Posterior vena cava (tissue), 2 donors: ENCODE measurements around the gene HIVEP1. TPM values are rescaled to one million over a fixed set of nuclear protein-coding genes. Genes with fewer than 3 reads are reported as not detected.

Experiments used
- DNase-seq: peaks from one replicate; pipeline ENCODE4 v3.0.0-alpha.2; 2020; ENCODE audit warnings: low spot score
- intact Hi-C, 2 donors: fragments of 100-400 bp; cut with DNase I; formaldehyde crosslinking; loops; one replicate each; pipeline versions ENCODE4 v1.14.1 to v1.14.2; 2022 to 2023
- total RNA-seq, 2 donors: library from RNA; stranded (reverse); fragmentation: NEBNext Ultra II Directional; extraction: Animal tissue kit (Norgen Biotek cat#: 25700); gene quantifications; one replicate each; pipeline ENCODE4 v1.2.1, GENCODE V29; 2021
- donor health status: DM: yes; HTN: yes; CAD: no.
- donor health status: DM: yes; HTN: yes; CAD: no.

The HIVEP1 gene
- total RNA-seq, 2 donors from 2014 or later, result 29.0 to 35.2 TPM

DNA sequence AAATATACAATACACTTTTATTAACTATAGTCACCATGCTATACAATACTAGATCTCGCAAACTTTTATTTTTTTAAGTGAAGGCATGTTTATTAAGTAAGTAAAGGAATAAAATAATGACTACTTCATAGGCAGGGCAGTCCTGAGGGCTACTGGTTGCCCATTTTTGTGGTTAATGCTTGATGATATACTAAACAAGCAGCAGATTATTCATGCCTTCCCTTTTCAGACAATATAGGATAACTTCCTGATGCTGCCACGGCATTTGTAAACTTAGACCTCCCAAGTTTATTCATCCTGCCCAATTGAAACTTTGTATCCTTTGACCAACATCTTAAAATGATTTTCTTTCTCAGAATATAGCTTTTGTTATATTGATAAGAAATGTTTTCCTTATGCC is 24.7 kb upstream of the HIVEP1 start:
- intact Hi-C loops, result no loop called here
- no peak for DNase-seq

DNA sequence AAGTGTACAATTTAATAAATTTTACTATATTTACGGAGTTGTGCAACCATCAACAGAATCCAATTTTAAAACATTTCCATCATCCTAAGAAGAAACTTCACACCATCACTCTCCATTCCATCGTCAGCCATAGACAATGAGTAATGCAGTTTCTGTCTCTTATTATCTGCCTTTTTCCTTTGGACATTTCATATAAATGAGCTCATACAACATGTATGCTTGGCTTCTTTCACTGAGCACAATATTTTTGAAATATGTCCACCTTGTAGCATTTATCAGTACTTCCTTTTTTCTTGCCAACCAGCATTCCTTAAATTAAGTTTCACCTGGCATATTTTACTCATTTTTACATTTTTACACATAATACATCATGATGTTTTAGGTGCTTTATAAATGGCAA is 22.7 kb upstream of the HIVEP1 start:
- intact Hi-C loops, result no loop called here
- no peak for DNase-seq

DNA sequence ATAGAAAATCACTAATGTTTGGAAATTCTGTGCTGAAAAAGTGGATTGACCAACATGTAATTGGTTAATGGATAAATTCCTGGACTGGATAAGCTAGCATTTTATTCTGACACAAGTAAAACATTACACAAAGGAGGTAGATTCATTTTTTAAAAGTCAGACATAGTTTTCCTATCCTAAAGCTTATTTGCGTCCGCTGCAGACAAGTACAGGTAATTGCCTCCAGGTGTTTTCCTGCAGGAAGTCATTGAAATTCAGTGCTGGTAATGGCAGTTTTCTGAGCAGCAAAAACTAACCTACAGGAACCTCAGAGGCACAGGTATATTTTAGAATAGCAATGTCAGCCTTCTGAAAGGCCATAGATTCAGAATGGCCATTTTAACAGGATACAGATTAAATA is 20.0 kb upstream of the HIVEP1 start:
- no peak for DNase-seq
- intact Hi-C loops, result no loop called here

DNA sequence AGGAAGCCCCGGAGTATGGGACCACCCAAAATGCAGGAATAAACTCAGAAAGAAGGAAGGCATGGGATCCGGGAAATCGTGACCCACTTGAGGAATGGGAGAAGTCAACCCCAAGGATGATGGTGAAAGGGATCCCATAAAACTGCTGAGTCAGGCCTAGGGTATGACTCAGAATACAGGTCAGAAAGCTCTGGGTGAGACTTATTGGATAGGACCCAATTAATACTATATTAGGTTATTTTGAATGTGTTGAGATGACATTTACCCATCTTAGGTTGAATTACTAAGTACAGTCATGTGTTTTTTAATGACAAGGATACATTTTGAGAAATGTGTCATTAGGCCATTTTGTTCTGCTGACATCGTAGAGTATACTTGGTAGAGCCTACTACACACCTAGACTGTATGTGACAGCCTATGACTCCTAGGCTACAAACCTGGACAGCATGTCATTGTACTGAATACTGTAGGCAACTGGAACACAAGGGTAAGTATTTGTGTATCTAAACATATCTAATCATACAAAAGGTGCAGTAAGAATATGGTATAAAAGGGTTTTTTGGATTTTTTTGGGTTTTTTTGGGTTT is 17.1 kb upstream of the HIVEP1 start:
- intact Hi-C loops, result no loop called here

DNA sequence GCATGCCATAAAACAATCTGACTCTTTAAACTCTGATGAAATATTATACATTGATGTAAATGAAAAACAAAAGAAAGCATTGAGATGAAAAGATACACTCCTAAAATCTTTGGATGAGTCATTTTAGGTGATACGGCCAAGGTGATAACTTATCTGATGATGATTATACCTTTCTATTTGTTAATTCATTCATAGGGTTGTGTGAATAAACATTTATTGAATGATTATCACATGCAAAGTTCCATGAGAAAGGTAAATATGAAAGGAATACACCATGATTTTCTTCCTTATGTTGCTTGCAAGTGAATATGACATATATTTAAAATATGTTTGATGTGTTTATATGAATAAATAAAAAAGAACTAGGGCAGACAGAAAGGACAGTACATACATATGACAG is 15.4 kb upstream of the HIVEP1 start:
- intact Hi-C loops, result no loop called here
- DNase-seq, result no peak

More for the DNA sequence above, 17.1 kb upstream of the HIVEP1 start:
- no peak for DNase-seq

DNA sequence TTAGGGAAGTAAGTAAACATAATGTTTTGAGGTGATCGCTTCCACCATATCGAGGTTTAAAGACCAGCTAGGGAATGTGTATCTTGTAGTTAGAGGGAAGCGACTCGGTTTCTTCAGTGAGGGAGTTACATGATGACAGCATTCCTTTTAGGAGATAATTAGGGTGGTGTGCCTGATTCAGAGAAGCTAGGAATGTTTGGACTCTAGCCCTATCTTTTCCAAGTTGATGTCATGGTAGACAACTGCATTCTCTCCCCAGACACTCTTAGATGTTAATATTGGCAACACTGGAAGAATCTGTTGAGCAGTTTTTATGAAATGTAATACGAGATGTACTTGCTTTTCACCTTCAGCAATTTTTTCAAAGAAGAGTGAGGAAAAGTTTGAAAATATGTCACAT is 12.9 kb upstream of the HIVEP1 start:
- DNase-seq, result no peak
- intact Hi-C loops, result no loop called here

DNA sequence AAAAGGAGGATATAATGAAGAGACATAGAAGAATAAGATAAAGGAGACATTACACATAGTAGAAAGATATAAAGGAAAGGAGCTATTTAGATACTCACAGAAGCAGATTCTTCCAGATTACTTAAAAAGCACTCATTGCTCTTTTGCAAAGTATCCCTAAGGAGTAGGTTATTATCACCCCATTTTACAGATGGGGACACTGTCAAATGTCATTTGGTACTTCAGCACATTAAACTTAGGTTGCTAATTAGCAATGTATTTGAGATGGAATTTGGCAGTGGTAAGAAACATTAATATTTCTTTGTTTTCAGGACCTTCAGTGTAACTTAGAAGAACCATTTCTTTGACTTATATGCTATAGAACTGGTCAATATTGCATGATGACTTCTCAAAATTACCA is 11.9 kb upstream of the HIVEP1 start:
- DNase-seq, result no peak
- intact Hi-C loops, result no loop called here

DNA sequence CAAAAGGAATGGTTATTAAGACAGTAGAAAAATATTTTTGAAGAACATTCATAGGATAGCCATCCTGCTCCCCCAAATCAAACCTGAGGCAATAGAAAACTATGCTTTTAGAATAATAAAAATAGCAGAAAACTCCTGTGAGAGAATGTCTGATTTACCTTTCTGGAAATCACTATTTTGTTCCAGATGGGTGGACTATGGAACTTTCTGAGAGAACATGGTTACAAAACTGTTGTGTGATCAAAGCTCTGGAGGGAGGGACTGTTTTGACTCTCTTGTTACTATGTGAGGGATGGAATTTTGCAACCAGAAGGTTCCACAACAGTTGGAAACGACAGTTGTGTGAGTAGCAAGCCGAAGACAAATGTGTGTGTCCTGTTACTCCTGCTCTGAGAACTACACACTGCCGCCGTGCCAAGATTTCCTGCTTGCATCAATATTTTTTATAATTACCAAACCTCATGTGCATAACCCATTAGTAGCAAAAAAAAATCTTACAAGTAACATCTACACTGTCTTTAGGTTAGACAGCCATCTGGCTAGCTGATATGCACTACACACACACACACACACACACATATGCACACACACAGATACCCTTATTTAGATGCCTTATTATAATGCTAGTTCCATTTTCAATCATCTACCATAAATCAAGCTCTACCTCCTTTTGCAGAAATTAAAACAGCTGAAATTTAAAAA is 11.0 kb upstream of the HIVEP1 start:
- intact Hi-C loops, result no loop called here
- DNase-seq, result peak; percentile 85

DNA sequence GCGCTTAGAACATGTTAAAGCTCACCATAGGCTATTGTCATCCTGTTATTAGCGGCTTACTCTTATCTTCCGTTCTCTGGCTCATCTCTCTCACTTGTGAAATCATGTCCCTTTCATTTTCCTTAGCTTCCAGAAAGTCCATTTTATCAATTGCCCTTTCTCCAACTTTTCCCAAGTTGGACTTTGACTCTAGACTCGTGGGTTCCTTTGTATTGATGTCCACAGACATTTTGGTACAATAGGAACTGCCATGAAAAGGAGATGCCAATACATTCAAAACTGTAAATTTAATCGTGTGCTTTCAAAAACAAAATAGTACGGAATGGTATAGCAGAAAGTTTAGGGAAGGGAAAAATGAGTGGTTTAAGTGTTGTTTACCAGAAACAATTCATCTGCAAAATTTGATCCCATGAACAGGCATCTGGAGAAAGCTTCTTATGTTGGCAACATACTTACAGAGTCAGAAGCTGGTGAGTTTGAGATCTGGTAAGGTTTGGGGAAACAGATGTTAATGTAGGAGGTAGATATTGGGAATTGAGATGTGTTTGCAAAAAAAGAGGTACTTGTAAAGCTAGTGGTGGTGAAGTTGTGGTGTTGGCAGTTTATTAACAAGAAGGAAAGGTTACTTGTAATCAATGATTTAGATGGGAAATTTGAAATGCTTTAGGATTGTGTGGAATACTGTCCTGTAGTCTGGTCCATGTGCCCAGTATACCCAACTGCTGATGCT is 10.2 kb upstream of the HIVEP1 start:
- no peak for DNase-seq
- intact Hi-C loops, result no loop called here

DNA sequence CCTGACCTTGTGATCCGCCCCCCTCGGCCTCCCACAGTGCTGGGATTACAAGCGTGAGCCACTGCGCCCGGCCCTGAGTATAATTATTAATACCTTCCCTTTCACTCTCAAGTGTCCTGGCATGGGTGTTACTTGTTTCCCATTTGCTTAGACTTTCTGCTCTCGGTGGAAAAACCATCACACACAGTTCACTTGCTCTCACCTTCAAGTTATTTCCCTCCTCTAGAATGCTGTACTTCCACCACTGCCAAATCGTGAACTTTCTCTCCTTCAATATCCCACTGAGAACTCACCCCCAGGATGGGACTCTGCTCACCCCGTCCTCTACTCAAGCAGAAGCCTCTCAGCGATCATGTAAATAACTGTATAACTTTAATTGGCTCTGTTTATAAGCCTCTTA is 4.6 kb upstream of the HIVEP1 start:
- intact Hi-C loops, result no loop called here

DNA sequence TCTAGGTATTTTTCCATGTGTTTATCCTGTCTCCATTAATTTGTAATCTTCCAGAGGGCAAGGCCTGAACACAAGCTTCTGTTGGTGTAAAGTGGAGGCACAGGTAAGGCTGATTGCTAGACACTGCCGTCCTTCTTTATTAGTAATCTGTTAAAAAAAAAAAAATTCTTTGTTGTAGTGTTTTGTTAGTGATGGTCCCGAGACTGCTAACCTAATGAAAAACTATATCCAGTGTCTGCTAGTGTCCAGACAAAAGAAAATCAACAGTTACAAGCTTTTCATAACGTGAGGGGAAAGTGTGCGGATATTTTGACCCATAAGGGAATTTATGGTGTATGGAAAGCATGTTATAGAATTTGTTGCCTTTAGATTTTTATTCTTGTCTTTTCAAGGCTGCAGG is 4.2 kb upstream of the HIVEP1 start:
- intact Hi-C loops, result no loop called here
- no peak for DNase-seq

More for the DNA sequence above, 4.6 kb upstream of the HIVEP1 start:
- DNase-seq, result no peak

DNA sequence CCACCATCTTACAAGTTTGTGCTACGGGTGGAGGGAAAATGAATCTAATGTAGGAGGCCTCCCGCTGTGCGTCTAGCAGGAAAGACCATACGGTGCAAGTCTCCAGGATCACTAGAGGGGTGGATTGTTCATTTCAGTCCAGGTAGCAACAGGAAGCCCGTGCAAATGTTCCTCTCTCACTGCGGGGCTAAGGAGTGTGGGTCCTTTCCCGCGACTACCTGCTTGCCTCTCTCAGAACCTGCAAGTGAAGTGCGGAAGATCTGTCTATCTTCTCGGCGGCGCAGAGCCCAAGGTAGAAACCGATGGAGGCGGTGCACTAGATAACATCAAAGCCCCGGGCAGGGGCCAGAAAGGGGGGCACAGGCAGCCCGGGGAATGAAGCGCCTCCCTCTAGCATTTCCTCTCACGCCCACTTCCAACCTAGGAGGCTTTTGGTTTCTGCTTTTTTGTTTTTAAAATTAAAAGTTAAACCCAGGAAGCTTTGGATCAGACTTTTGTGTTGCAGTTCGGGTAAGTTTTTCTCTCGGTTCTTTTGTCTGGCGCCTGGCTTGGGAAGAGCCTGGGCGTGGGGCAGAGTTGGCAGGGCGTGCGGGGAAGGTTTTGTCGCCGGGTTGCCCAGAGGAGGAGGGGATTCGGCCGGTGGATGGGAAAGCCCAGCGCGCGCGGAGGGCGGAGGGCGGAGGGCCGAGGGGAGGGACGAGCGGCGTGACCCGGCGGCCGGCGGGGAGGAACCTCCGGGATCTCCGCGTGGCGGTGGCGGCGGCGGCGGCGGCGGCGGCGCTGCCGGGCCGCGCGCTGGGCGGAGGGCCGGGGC is 3.5 kb upstream of the HIVEP1 start:
- DNase-seq, result peak; percentile 96
- intact Hi-C loops, result no loop called here

DNA sequence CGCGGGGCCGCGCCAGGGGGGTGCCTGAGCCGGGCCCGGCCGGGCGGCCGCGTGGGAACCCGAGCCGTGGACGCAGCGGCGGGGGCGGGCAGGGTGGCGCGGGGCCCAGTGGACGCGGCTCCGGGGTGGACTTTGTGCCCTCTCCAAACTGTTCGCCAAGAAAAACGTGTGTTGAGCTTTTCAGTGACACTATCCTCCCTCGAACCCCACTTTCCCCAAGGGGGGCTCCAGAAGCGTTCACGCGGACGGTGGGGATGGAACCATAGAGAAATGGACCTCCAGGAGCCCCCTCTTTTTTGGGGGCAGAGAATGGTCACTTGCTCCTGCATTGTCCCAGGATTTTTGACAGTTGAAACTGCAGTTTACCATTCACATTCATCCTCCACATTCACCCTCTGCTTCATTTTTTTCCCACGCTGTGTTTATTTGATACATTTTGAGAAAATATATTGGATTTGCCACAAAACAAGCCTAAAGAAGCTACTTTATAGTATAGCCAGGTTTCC is 2.9 kb upstream of the HIVEP1 start:
- intact Hi-C loops, result no loop called here
- DNase-seq, result no peak

DNA sequence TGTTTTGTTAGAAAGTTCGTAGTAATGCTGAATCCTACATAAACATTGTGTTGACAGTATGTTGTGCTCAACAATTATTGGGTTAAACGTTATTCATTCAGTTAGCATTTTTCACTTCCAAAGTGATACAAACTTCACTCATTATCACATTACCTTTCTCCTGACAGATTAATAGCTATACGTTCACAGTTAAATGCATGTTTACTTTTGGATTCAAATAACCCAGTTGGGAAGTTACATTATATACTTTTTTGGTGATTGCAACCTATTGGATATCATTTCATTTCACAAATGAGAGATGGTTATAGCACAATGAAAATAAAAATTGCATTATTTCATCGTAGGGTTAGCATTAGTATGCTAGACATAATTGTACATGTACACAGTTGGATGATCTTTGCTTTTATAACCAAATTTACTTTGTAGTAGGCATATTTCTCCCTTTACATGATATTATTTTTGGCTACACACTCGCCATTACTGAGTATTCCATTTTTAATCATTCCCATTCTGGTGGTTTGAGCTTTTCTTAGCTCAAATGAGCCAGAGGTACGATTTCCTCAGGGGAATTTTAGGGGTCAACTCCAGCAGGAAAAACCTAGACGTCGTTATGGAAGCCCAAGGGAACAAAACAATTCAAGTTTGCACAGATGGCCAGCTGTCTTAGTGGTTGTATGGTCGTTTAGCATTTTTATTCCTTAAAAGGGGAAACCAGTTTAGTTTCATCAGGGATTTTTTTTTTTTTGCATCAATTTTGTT is 2.1 kb upstream of the HIVEP1 start:
- no peak for DNase-seq
- intact Hi-C loops, result loop anchor here in 1 of 2 donors (5.0 kb wide), 1 partner anchor 248 kb away; no protein-coding TSS in a partner anchor

DNA sequence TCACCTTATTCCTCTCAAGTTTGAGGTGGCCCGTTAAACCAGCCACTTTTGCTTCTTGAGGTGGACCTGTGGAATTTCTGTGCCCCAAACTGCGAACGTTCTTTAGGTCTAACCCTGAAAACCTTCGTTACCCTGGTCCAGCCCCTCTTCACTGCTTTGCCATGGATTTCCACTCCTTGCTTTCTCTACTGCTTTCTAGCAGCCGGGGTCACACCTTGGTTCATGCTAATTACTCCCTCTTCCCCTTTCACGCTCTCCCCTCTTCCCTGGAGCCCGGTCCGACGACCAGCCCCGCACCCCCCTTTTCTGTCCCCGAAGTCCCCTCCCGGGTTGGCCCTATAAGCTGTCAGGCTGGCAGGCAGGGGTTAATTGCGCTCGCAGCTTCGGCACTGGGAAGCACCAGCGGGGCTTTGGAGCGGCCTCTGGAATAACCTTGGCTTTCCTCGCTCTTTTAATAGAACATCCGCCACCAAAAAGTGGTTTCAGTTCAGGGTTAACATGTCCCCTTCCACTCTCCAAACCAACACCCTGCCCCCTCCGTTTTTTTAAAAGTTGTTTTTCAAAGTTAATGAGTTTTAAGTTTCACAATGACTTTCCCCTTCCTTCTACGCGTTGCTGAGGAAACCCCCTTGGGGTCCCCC is 1.4 kb upstream of the HIVEP1 start:
- intact Hi-C loops, result loop anchor here in 1 of 2 donors (5.0 kb wide), 1 partner anchor 248 kb away; no protein-coding TSS in a partner anchor
- peak; percentile 88 for DNase-seq

DNA sequence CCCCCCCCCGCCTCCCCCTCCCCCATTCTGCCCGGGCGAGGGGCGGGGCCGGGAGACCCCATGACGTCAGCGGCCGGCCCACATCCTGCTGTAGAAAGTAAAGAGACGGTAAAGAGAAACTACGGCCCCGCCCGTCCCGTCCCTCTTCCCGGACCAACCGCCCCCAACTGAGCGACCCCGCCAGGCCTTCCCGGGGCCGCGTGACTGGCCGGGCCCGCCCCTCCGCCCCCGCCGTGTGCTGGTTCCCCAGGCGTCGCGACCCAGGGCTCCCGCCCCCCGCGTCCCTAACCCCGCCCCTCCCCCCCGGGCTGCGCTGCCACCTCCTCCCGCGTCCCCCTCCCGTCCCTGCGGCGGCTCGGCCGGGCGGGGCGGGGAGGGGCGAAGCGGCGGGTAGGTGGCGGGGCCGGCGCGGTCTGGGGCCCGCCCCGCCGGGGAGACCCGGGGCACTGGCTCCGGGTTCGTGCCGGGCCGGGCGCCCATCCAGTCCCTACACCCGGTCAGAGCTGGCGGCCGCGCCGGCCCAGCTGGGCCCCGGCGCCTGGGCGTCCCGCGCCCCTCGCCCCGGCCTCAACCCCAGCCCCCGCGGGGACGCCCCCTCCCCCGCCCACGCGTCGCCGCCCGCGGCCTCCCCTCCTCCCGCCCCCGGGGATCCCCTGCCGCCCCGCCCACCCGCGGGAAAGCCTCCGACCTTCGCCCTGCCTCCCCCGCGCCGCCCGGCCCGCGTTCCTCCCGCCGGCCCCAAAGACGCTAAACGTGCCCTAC is 655 bp upstream of the HIVEP1 start:
- intact Hi-C loops, result loop anchor here in 1 of 2 donors (5.0 kb wide), 1 partner anchor 249 kb away; no protein-coding TSS in a partner anchor
- DNase-seq, result peak; percentile 99

DNA sequence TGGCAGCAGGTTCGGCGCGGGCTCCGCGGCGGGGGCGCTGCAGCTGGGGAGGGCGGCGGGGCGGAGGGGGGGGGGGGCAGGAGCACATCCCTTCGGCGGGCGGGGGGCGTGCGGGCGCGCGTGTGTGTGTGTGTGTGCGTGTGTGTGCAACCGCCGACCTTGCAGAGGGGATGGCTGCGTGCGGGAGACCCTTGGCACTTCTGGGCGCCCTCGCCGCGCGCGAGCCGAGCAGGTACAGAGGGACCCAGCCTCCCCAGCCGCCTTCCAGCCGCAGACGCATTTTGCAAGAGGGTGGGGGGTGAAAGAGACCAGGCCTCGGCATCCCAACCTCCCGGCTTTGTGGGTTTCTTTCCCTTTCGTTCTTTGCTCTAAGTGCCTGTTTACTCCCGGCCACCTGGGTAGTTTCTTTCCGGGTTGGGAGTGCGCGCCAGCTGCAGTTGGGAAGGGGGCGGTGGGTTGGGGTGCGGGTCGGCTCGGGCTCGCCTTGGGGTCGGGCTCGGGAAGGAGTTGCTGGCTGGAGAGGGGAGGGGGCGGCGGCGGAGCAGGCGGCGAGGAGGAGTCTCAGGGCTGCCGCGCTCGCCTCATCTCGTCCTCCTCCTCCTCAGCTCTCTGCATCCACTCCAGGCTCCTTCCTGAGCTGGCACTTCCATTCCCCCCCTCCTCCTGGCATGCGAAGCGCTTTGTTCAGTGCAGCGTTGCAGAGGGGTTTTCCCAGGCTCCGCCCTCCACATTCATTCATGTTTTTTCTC is 620 bp downstream of the HIVEP1 start:
- DNase-seq, result peak; percentile 91
- intact Hi-C loops, result loop anchor here in 1 of 2 donors (5.0 kb wide), 1 partner anchor 250 kb away; no protein-coding TSS in a partner anchor
